Gastroesophageal sphincter (tissue), 4 donors: ENCODE results near the gene ADAMTS2. TPM values are rescaled to one million over a fixed set of nuclear protein-coding genes. Genes with fewer than 3 reads are reported as not detected.
A peak's percentile ranks its signal among the peaks of the same experiment; 100 is the strongest.

Source experiments
- ATAC-seq: fragments of 150-250 bp; one replicate; pipeline ENCODE4 v1.9.1; 2016; ENCODE audit warnings: mild to moderate bottlenecking, moderate library complexity
- H3K27ac ChIP-seq, 4 donors: fragments of 200-600 bp; sonication (generic) in 3 of 4; 1 replicate in 3 of 4; 2 replicates in 1 of 4; pipeline ENCODE4 v1.5.1; 2016 to 2019
- H3K27me3 ChIP-seq: fragments of 200-600 bp; sonication (generic); one replicate; pipeline ENCODE4 v1.5.1; 2019
- H3K36me3 ChIP-seq, 2 donors: fragments of 200-600 bp; sonication (generic); one replicate each; pipeline ENCODE4 v1.5.1; 2019; ENCODE audit warnings: control low read depth in 1 of 2
- H3K4me1 ChIP-seq, 3 donors: fragments of 200-600 bp; sonication (generic); 1 replicate in 2 of 3; 2 replicates in 1 of 3; pipeline ENCODE4 v1.5.1; 2016 to 2019; ENCODE audit warnings: control low read depth in 2 of 3
- H3K4me3 ChIP-seq, 2 donors: fragments of 200-600 bp; sonication (generic); one replicate each; pipeline ENCODE4 v1.5.1; 2019; ENCODE audit warnings: mild to moderate bottlenecking in 1 of 2, moderate library complexity in 1 of 2
- H3K9me3 ChIP-seq, 3 donors: fragments of 200-600 bp; sonication (generic); one replicate each; pipeline ENCODE4 v1.5.1; 2017 to 2019; ENCODE audit warnings: control low read depth in 2 of 3
- CTCF ChIP-seq, 4 experiments: fragments of 200-600 bp in 2 of 4; fragments of 450-650 bp in 2 of 4; sonication (generic) in 1 of 4; IDR thresholded peaks; one replicate each; pipeline ENCODE4 v1.5.1; 2017 to 2019; ENCODE audit warnings: antibody characterized with exemption in 4 of 4, mild to moderate bottlenecking in 2 of 4, moderate library complexity in 2 of 4
- EP300 ChIP-seq: sonication (generic); formaldehyde crosslinking; IDR thresholded peaks from one replicate; pipeline ENCODE4 v1.6.1; 2017; ENCODE audit warnings: antibody characterized with exemption, mild to moderate bottlenecking
- POLR2A ChIP-seq, 2 donors: fragments of 450-650 bp; IDR thresholded peaks; one replicate each; pipeline ENCODE4 v1.6.1; 2017; ENCODE audit warnings: antibody characterized with exemption in 2 of 2, mild to moderate bottlenecking in 2 of 2, moderate library complexity in 1 of 2
- POLR2AphosphoS5 ChIP-seq: sonication (generic); formaldehyde crosslinking; IDR thresholded peaks from one replicate; pipeline ENCODE4 v1.6.1; 2017; ENCODE audit warnings: antibody characterized with exemption
- WGBS, 2 donors: methylation state at CpG; one replicate each; pipeline ENCODE4 v1.1.5; 2018; ENCODE audit warnings: low coverage in 1 of 2; 5-methylcytosine and 5-hydroxymethylcytosine counted together
- total RNA-seq, 4 donors: library from RNA; depleted of rRNA; stranded (reverse); fragments of >200 nt; gene quantifications; one replicate each; pipeline ENCODE4 v1.1.0, GENCODE V29; 2016

The ADAMTS2 gene
- total RNA-seq, 4 donors from 2014 or later = 14.8 to 24.8 (median 22.6) TPM

GRCh38 chr5:179242676-179243075 lies 102.6 kb downstream of the ADAMTS2 start:
- peaks cover 0 to 9% (median 0%) of the 10 kb centered on the region in 3 donors for H3K9me3 ChIP-seq
- no peak overlapping the region for H3K4me3 ChIP-seq
- peaks cover 0 to 22% (median 6%) of the 10 kb centered on the region in 3 donors for H3K4me1 ChIP-seq
- whole genome bisulfite sequencing, 2 donors = 63 to 88% methylated on average over 1 to 2 of the region's 6 CpGs
- no peaks in the 10 kb centered on the region for H3K36me3 ChIP-seq
- TF ChIP-seq CTCF (IDR thresholded peaks at IDR 0.05) = no peak
- TF ChIP-seq EP300 = no peak
- peak; percentile 32 for ATAC-seq
- H3K27ac ChIP-seq = peak overlapping the region in 1 of 4 donors; percentile 27
- H3K27me3 ChIP-seq = no peaks in the 10 kb centered on the region

- WGBS, 2 donors = 70 to 90% methylated on average over 8 to 10 of the region's 11 CpGs
- ATAC-seq = no peak
- Histone ChIP-seq H3K4me3 (no peak overlapping the region), H3K9me3 (peaks cover 0 to 14% (median 0%) of the 10 kb centered on the region in 3 donors), H3K4me1 (peaks cover 0 to 22% (median 6%) of the 10 kb centered on the region in 3 donors), H3K27me3 (no peaks in the 10 kb centered on the region), H3K27ac (peak overlapping the region in 1 of 4 donors; percentile 16), H3K36me3 (no peaks in the 10 kb centered on the region)
- no peak for TF ChIP-seq EP300
- no peak for TF ChIP-seq CTCF (IDR thresholded peaks at IDR 0.05)
- no peak for TF ChIP-seq POLR2AphosphoS5
- no peak for TF ChIP-seq POLR2A (IDR thresholded peaks at IDR 0.05)
Observed at GRCh38 chr5:179241764-179242370, 103.4 kb downstream of the ADAMTS2 start.

- no peaks in the 10 kb centered on the region for H3K27me3 ChIP-seq
- peaks cover 0 to 22% (median 6%) of the 10 kb centered on the region in 3 donors for H3K4me1 ChIP-seq
- WGBS, 2 donors = 60 to 82% methylated on average over 10 to 13 of the region's 15 CpGs
- no peak overlapping the region for H3K27ac ChIP-seq
- ATAC-seq = no peak
- TF ChIP-seq EP300 (no peak), POLR2AphosphoS5 (no peak), POLR2A (IDR thresholded peaks at IDR 0.05) (no peak), CTCF (IDR thresholded peaks at IDR 0.05) (no peak)
- no peaks in the 10 kb centered on the region for H3K36me3 ChIP-seq
- H3K9me3 ChIP-seq = peaks cover 0 to 14% (median 0%) of the 10 kb centered on the region in 3 donors
- H3K4me3 ChIP-seq = no peak overlapping the region
Observed at GRCh38 chr5:179241175-179241574, 104.1 kb downstream of the ADAMTS2 start.

- no peak overlapping the region for H3K4me3 ChIP-seq
- no peaks in the 10 kb centered on the region for H3K36me3 ChIP-seq
- no peak overlapping the region for H3K27ac ChIP-seq
- H3K27me3 ChIP-seq = no peaks in the 10 kb centered on the region
- no peak for TF ChIP-seq POLR2A (IDR thresholded peaks at IDR 0.05)
- no peak for TF ChIP-seq POLR2AphosphoS5
- no peak for TF ChIP-seq CTCF (IDR thresholded peaks at IDR 0.05)
- TF ChIP-seq EP300 = no peak
- H3K4me1 ChIP-seq = peaks cover 0 to 22% (median 6%) of the 10 kb centered on the region in 3 donors
- H3K9me3 ChIP-seq = peaks cover 0 to 11% (median 0%) of the 10 kb centered on the region in 3 donors
- no peak for ATAC-seq
- 71 to 73% methylated on average over 5 to 10 of the region's 14 CpGs for WGBS, 2 donors
Observed at GRCh38 chr5:179240561-179240960, 104.7 kb downstream of the ADAMTS2 start.
